ENCODE results near the gene CAMK2G.

The CAMK2G gene

GRCh38 chr10:73816917-73817729 is 57.2 kb downstream of the CAMK2G start:
- H3K36me3 ChIP-seq (ENCODE audit: control insufficient read depth, insufficient read depth, low read length): peaks cover 49% of the 10 kb centered on the region
- no peak overlapping the region for H3K27ac ChIP-seq (ENCODE audit: low read depth, low read length)

GRCh38 chr10:73815719-73816030 is 58.7 kb downstream of the CAMK2G start:
- peaks cover 8% of the 10 kb centered on the region; the same call in 1 of the 2 replicates for H3K4me1 ChIP-seq (ENCODE audit: control insufficient read depth, insufficient read depth, low read length)
- H3K9ac ChIP-seq (ENCODE audit: low read length): no peak overlapping the region
- H3K27me3 ChIP-seq (ENCODE audit: control insufficient read depth, insufficient read depth, low read length): no peaks in the 10 kb centered on the region
- H3K27ac ChIP-seq (ENCODE audit: low read depth, low read length): no peak overlapping the region
- peaks cover 41% of the 10 kb centered on the region for H3K36me3 ChIP-seq (ENCODE audit: control insufficient read depth, insufficient read depth, low read length)
- H3K9me3 ChIP-seq (ENCODE audit: control insufficient read depth, insufficient read depth, low read depth, low read length): no peaks in the 10 kb centered on the region
- no peak overlapping the region for H3K4me3 ChIP-seq (ENCODE audit: low read depth, low read length)

More at GRCh38 chr10:73816917-73817729, 57.2 kb downstream of the CAMK2G start:
- Histone ChIP-seq H3K4me1 (ENCODE audit: control insufficient read depth, insufficient read depth, low read length) (peaks cover 8% of the 10 kb centered on the region; the same call in 1 of the 2 replicates), H3K9me3 (ENCODE audit: control insufficient read depth, insufficient read depth, low read depth, low read length) (no peaks in the 10 kb centered on the region), H3K4me3 (ENCODE audit: low read depth, low read length) (no peak overlapping the region), H3K9ac (ENCODE audit: low read length) (no peak overlapping the region), H3K27me3 (ENCODE audit: control insufficient read depth, insufficient read depth, low read length) (no peaks in the 10 kb centered on the region)

GRCh38 chr10:73814896-73815718 is 59.2 kb downstream of the CAMK2G start:
- Histone ChIP-seq H3K27me3 (ENCODE audit: control insufficient read depth, insufficient read depth, low read length) (no peaks in the 10 kb centered on the region), H3K4me3 (ENCODE audit: low read depth, low read length) (no peak overlapping the region), H3K36me3 (ENCODE audit: control insufficient read depth, insufficient read depth, low read length) (peaks cover 40% of the 10 kb centered on the region), H3K27ac (ENCODE audit: low read depth, low read length) (no peak overlapping the region), H3K9me3 (ENCODE audit: control insufficient read depth, insufficient read depth, low read depth, low read length) (no peaks in the 10 kb centered on the region), H3K9ac (ENCODE audit: low read length) (no peak overlapping the region), H3K4me1 (ENCODE audit: control insufficient read depth, insufficient read depth, low read length) (peaks cover 8% of the 10 kb centered on the region; the same call in 1 of the 2 replicates)

GRCh38 chr10:73814276-73814895 is 60.0 kb downstream of the CAMK2G start:
- no peak overlapping the region for H3K4me3 ChIP-seq (ENCODE audit: low read depth, low read length)
- peaks cover 37% of the 10 kb centered on the region for H3K36me3 ChIP-seq (ENCODE audit: control insufficient read depth, insufficient read depth, low read length)
- H3K27ac ChIP-seq (ENCODE audit: low read depth, low read length): no peak overlapping the region
- no peak overlapping the region for H3K9ac ChIP-seq (ENCODE audit: low read length)
- H3K9me3 ChIP-seq (ENCODE audit: control insufficient read depth, insufficient read depth, low read depth, low read length): no peaks in the 10 kb centered on the region
- H3K4me1 ChIP-seq (ENCODE audit: control insufficient read depth, insufficient read depth, low read length): peaks cover 8% of the 10 kb centered on the region; the same call in 1 of the 2 replicates
- no peaks in the 10 kb centered on the region for H3K27me3 ChIP-seq (ENCODE audit: control insufficient read depth, insufficient read depth, low read length)

GRCh38 chr10:73813333-73813732 is 61.0 kb downstream of the CAMK2G start:
- Histone ChIP-seq H3K27me3 (ENCODE audit: control insufficient read depth, insufficient read depth, low read length) (no peaks in the 10 kb centered on the region), H3K4me3 (ENCODE audit: low read depth, low read length) (no peak overlapping the region), H3K36me3 (ENCODE audit: control insufficient read depth, insufficient read depth, low read length) (peaks cover 41% of the 10 kb centered on the region), H3K9me3 (ENCODE audit: control insufficient read depth, insufficient read depth, low read depth, low read length) (no peaks in the 10 kb centered on the region), H3K27ac (ENCODE audit: low read depth, low read length) (no peak overlapping the region), H3K9ac (ENCODE audit: low read length) (no peak overlapping the region), H3K4me1 (ENCODE audit: control insufficient read depth, insufficient read depth, low read length) (peaks cover 8% of the 10 kb centered on the region; the same call in 1 of the 2 replicates)

GRCh38 chr10:73812657-73813056 is 61.7 kb downstream of the CAMK2G start:
- Histone ChIP-seq H3K4me3 (ENCODE audit: low read depth, low read length) (no peak overlapping the region), H3K27me3 (ENCODE audit: control insufficient read depth, insufficient read depth, low read length) (no peaks in the 10 kb centered on the region), H3K9ac (ENCODE audit: low read length) (no peak overlapping the region), H3K36me3 (ENCODE audit: control insufficient read depth, insufficient read depth, low read length) (peaks cover 43% of the 10 kb centered on the region), H3K9me3 (ENCODE audit: control insufficient read depth, insufficient read depth, low read depth, low read length) (no peaks in the 10 kb centered on the region), H3K4me1 (ENCODE audit: control insufficient read depth, insufficient read depth, low read length) (peaks cover 8% of the 10 kb centered on the region; the same call in 1 of the 2 replicates), H3K27ac (ENCODE audit: low read depth, low read length) (no peak overlapping the region)

- peak overlapping the region; percentile 86 for H3K4me3 ChIP-seq (ENCODE audit: low read depth, low read length)
- peaks cover 8% of the 10 kb centered on the region; the same call in 1 of the 2 replicates for H3K4me1 ChIP-seq (ENCODE audit: control insufficient read depth, insufficient read depth, low read length)
- peaks cover 46% of the 10 kb centered on the region for H3K36me3 ChIP-seq (ENCODE audit: control insufficient read depth, insufficient read depth, low read length)
- no peaks in the 10 kb centered on the region for H3K9me3 ChIP-seq (ENCODE audit: control insufficient read depth, insufficient read depth, low read depth, low read length)
- H3K9ac ChIP-seq (ENCODE audit: low read length): peak overlapping the region; percentile 92
- H3K27me3 ChIP-seq (ENCODE audit: control insufficient read depth, insufficient read depth, low read length): no peaks in the 10 kb centered on the region
- peak overlapping the region; percentile 76; the same call in 1 of the 2 replicates for H3K27ac ChIP-seq (ENCODE audit: low read depth, low read length)
Observed at GRCh38 chr10:73810735-73811465, 63.5 kb downstream of the CAMK2G start.

GRCh38 chr10:73810358-73810734 is 64.0 kb downstream of the CAMK2G start:
- Histone ChIP-seq H3K9ac (ENCODE audit: low read length) (peak overlapping the region; percentile 92), H3K4me1 (ENCODE audit: control insufficient read depth, insufficient read depth, low read length) (peaks cover 8% of the 10 kb centered on the region; the same call in 1 of the 2 replicates), H3K4me3 (ENCODE audit: low read depth, low read length) (peak overlapping the region; percentile 86), H3K27me3 (ENCODE audit: control insufficient read depth, insufficient read depth, low read length) (no peaks in the 10 kb centered on the region), H3K27ac (ENCODE audit: low read depth, low read length) (no peak overlapping the region), H3K36me3 (ENCODE audit: control insufficient read depth, insufficient read depth, low read length) (peaks cover 52% of the 10 kb centered on the region), H3K9me3 (ENCODE audit: control insufficient read depth, insufficient read depth, low read depth, low read length) (no peaks in the 10 kb centered on the region)

GRCh38 chr10:73809061-73809818 is 65.1 kb downstream of the CAMK2G start:
- Histone ChIP-seq H3K9me3 (ENCODE audit: control insufficient read depth, insufficient read depth, low read depth, low read length) (no peaks in the 10 kb centered on the region), H3K4me1 (ENCODE audit: control insufficient read depth, insufficient read depth, low read length) (peaks cover 8% of the 10 kb centered on the region; the same call in 1 of the 2 replicates), H3K9ac (ENCODE audit: low read length) (no peak overlapping the region), H3K4me3 (ENCODE audit: low read depth, low read length) (no peak overlapping the region), H3K27ac (ENCODE audit: low read depth, low read length) (no peak overlapping the region), H3K27me3 (ENCODE audit: control insufficient read depth, insufficient read depth, low read length) (no peaks in the 10 kb centered on the region), H3K36me3 (ENCODE audit: control insufficient read depth, insufficient read depth, low read length) (peaks cover 44% of the 10 kb centered on the region)
